Fibroblast of lung (primary cell): ENCODE results near the gene HEBP2. TPM values are rescaled to one million over a fixed set of nuclear protein-coding genes. Genes with fewer than 3 reads are reported as not detected.
A peak's percentile ranks its signal among the peaks of the same experiment; 100 is the strongest.

ENCODE experiments used
- DNase-seq, 2 donors: peaks; one replicate each; pipeline versions ENCODE4 v3.0.0 to v3.0.0-alpha.2; 2010; ENCODE audit warnings: low read depth in 2 of 2
- H2AFZ ChIP-seq: 2 replicates; pipeline ENCODE4 v1.5.1; 2012; ENCODE audit warnings: low read length, control low read depth, inconsistent platforms
- H3K27ac ChIP-seq: 2 replicates; pipeline ENCODE4 v1.5.1; 2011; ENCODE audit warnings: low read length, control low read depth; ENCODE audit not compliant: insufficient read depth
- H3K27me3 ChIP-seq: 2 replicates; pipeline ENCODE4 v1.5.1; 2011; ENCODE audit warnings: mild to moderate bottlenecking, low read length; ENCODE audit not compliant: control insufficient read depth, insufficient read depth
- H3K36me3 ChIP-seq: 2 replicates; pipeline ENCODE4 v1.5.1; 2011; ENCODE audit warnings: low read length; ENCODE audit not compliant: control insufficient read depth, insufficient read depth
- H3K4me1 ChIP-seq: 2 replicates; pipeline ENCODE4 v1.5.1; 2011; ENCODE audit warnings: low read length; ENCODE audit not compliant: control insufficient read depth, insufficient read depth; ENCODE audit errors: extremely low read depth
- H3K4me2 ChIP-seq: 2 replicates; pipeline ENCODE4 v1.5.1; 2011; ENCODE audit warnings: low read length, control low read depth; ENCODE audit not compliant: insufficient read depth; ENCODE audit errors: extremely low read depth
- H3K4me3 ChIP-seq, 4 experiments: fragments of 200-600 bp in 1 of 4; sonication (generic) in 1 of 4; replicated peaks in 1 of 4; 2 replicates each; pipeline ENCODE4 v1.5.1; 2011 to 2016; ENCODE audit warnings: low read length in 4 of 4, low read depth in 3 of 4, mild to moderate bottlenecking in 3 of 4, control low read depth in 2 of 4, inconsistent platforms in 1 of 4, mixed read lengths in 1 of 4; ENCODE audit not compliant: insufficient read depth in 1 of 4; ENCODE audit errors: control extremely low read depth in 1 of 4
- H3K79me2 ChIP-seq: 2 replicates; pipeline ENCODE4 v1.5.1; 2012; ENCODE audit warnings: mild to moderate bottlenecking, low read length, inconsistent platforms; ENCODE audit not compliant: control insufficient read depth, insufficient read depth
- H3K9ac ChIP-seq: 2 replicates; pipeline ENCODE4 v1.5.1; 2011; ENCODE audit warnings: mild to moderate bottlenecking, low read length, control low read depth; ENCODE audit not compliant: insufficient read depth
- H3K9me3 ChIP-seq: 2 replicates; pipeline ENCODE4 v1.5.1; 2012; ENCODE audit warnings: low read depth, low read length; ENCODE audit not compliant: control insufficient read depth, insufficient read depth
- H4K20me1 ChIP-seq: 2 replicates; pipeline ENCODE4 v1.5.1; 2011; ENCODE audit warnings: low read length; ENCODE audit not compliant: control insufficient read depth, insufficient read depth; ENCODE audit errors: extremely low read depth
- EZH2 ChIP-seq: IDR thresholded peaks from 2 replicates; pipeline ENCODE4 v1.5.1; 2012; ENCODE audit warnings: low read length, control low read depth, mild to moderate bottlenecking; ENCODE audit errors: missing control alignments
- polyA plus RNA-seq, 2 donors: library from polyadenylated mRNA; depleted of rRNA in 1 of 2; stranded (reverse) in 1 of 2; unstranded in 1 of 2; fragments of >200 nt; gene quantifications; 2 replicates each; pipeline ENCODE4 v1.2.1, GENCODE V29; 2011 to 2012; ENCODE audit warnings: missing spikeins in 1 of 2
- total RNA-seq: library from RNA; depleted of rRNA; stranded (reverse); fragments of >200 nt; gene quantifications from 2 replicates; pipeline ENCODE4 v1.2.1, GENCODE V29; 2014
- TF ChIP-seq, protein P1 (sequence below), 2 donors: IDR thresholded peaks in 1 of 2; conservative IDR thresholded peaks in 1 of 2; 1 replicate in 1 of 2; 2 replicates in 1 of 2; pipeline ENCODE4 v1.5.1; 2011 to 2012; ENCODE audit warnings: low read length in 2 of 2, control low read depth in 1 of 2, inconsistent platforms in 1 of 2, low read depth in 1 of 2, mild to moderate bottlenecking in 1 of 2

Gene HEBP2
- total and polyA plus RNA-seq, 2 donors (not counting 1 experiment from before 2014, with no cell fraction given): 21.5 to 30.0 TPM

DNA sequence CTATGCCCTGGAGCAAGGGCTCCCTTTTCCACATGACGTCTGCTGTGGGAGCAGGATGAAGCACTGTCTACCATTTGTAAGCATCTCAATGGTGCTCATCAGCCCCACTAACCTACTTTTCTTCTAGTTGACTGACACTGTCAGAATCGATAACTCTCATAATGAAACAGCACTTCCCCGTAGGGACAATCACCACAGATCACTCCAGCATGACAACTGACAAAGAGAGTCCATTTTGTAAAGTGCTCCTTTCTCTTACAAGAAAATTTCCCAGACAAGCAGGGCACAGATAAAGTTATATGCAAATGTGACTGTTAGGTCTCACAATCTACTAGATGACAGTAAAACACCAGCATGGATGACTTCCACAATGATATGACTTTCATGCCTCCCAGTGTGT lies 46.4 kb downstream of the HEBP2 start:
- Histone ChIP-seq H3K4me1 (no peaks in the 10 kb centered on the region), H4K20me1 (no peaks in the 10 kb centered on the region), H3K9ac (no peak overlapping the region), H3K27me3 (no peaks in the 10 kb centered on the region), H2AFZ (no peak overlapping the region), H3K27ac (no peak overlapping the region), H3K4me2 (no peak overlapping the region), H3K79me2 (no peaks in the 10 kb centered on the region), H3K4me3 (no peak overlapping the region), H3K9me3 (no peaks in the 10 kb centered on the region), H3K36me3 (no peaks in the 10 kb centered on the region)
- TF ChIP-seq, protein P1, sequence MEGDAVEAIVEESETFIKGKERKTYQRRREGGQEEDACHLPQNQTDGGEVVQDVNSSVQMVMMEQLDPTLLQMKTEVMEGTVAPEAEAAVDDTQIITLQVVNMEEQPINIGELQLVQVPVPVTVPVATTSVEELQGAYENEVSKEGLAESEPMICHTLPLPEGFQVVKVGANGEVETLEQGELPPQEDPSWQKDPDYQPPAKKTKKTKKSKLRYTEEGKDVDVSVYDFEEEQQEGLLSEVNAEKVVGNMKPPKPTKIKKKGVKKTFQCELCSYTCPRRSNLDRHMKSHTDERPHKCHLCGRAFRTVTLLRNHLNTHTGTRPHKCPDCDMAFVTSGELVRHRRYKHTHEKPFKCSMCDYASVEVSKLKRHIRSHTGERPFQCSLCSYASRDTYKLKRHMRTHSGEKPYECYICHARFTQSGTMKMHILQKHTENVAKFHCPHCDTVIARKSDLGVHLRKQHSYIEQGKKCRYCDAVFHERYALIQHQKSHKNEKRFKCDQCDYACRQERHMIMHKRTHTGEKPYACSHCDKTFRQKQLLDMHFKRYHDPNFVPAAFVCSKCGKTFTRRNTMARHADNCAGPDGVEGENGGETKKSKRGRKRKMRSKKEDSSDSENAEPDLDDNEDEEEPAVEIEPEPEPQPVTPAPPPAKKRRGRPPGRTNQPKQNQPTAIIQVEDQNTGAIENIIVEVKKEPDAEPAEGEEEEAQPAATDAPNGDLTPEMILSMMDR (conservative IDR thresholded peaks at IDR 0.05 in 1 of 2, IDR thresholded peaks at IDR 0.05 in 1 of 2; ENCODE audit: low read depth in 1 of 2, low read length in 2 of 2): no peak
- no peak for TF ChIP-seq EZH2
- no peak for DNase-seq

DNA sequence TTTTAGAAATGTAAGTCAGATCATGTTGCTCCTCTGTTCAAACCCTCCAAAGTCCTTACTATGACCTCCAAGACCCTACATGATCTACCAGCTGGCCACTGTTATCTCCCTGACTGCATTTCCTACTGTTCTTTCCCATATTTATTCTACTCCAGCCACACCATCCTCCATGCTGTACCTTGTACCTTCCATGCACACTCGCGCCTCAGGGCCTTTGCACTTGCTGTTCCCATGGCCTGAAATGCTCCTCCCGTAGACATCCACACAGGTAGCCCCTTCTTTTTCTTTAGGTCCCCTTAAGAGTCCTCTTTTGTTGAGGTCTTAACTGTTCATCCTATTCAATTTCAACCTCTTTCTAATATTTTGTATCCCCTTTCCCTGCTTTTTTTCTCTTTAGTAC lies 47.0 kb downstream of the HEBP2 start:
- H2AFZ ChIP-seq: no peak overlapping the region
- no peak for DNase-seq
- no peaks in the 10 kb centered on the region for H3K79me2 ChIP-seq
- no peak overlapping the region for H3K4me3 ChIP-seq
- no peak overlapping the region for H3K9ac ChIP-seq
- H3K27me3 ChIP-seq: no peaks in the 10 kb centered on the region
- H4K20me1 ChIP-seq: no peaks in the 10 kb centered on the region
- H3K27ac ChIP-seq: no peak overlapping the region
- no peaks in the 10 kb centered on the region for H3K36me3 ChIP-seq
- TF ChIP-seq EZH2: no peak
- TF ChIP-seq, protein P1 (conservative IDR thresholded peaks at IDR 0.05 in 1 of 2, IDR thresholded peaks at IDR 0.05 in 1 of 2; ENCODE audit: low read depth in 1 of 2, low read length in 2 of 2): no peak
- no peaks in the 10 kb centered on the region for H3K4me1 ChIP-seq
- no peak overlapping the region for H3K4me2 ChIP-seq
- H3K9me3 ChIP-seq: no peaks in the 10 kb centered on the region

DNA sequence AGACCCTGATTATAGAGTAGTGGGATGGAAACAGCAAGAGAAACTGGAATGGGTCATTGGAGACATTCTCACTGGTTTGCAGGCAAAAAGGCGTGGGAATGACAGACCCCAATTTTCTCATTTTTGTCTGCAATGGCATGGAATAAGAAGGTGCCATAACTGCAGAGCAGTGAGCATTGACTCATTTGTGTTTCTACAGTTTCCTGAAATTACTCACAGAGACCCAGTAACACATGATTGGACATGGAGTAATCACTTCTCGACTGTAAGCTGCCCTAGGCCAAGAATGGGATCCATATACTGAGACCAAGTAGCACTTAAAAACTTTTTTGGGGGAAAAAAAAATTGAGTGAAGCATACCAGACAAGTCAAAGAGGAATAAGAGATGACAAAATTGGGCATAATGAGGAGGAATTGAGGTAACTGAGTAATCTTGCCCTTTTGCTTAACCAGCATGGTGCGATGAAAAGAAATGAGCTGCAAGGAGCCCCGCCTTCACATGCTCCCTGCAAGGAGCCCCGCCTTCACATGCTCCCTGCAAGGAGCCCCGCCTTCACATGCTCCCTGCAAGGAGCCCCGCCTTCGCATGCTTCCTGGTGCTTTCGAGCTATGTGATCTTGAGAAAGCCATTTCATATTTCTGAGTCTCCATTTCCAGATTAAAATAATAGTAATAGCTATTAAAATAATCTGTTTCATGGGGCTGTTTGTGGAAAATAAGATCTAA lies 51.1 kb downstream of the HEBP2 start:
- no peak overlapping the region for H3K9ac ChIP-seq
- H3K9me3 ChIP-seq: no peaks in the 10 kb centered on the region
- no peaks in the 10 kb centered on the region for H3K27me3 ChIP-seq
- DNase-seq: peak in 1 of 2 donors; percentile 29
- H2AFZ ChIP-seq: no peak overlapping the region
- H4K20me1 ChIP-seq: no peaks in the 10 kb centered on the region
- no peaks in the 10 kb centered on the region for H3K36me3 ChIP-seq
- no peak overlapping the region for H3K27ac ChIP-seq
- no peak overlapping the region for H3K4me2 ChIP-seq
- TF ChIP-seq EZH2: no peak
- TF ChIP-seq, protein P1 (conservative IDR thresholded peaks at IDR 0.05 in 1 of 2, IDR thresholded peaks at IDR 0.05 in 1 of 2; ENCODE audit: low read depth in 1 of 2, low read length in 2 of 2): no peak
- no peaks in the 10 kb centered on the region for H3K4me1 ChIP-seq
- H3K79me2 ChIP-seq: no peaks in the 10 kb centered on the region
- no peak overlapping the region for H3K4me3 ChIP-seq
